Natural killer cell (primary cell): ENCODE measurements around the gene DPYSL3. TPM values are rescaled to one million over a fixed set of nuclear protein-coding genes. Genes with fewer than 3 reads are reported as not detected.

Experiments used
- ATAC-seq, 3 donors: fragments of 150-1000 bp in 2 of 3; fragments of 200-7000 bp in 1 of 3; cut with Tn5 transposase; 1 replicate in 1 of 3; 2 replicates in 2 of 3; pipeline ENCODE4 v1.10.0; 2021; ENCODE audit warnings: mild to moderate bottlenecking in 2 of 3, moderate library complexity in 2 of 3
- DNase-seq, 2 donors: peaks; one replicate each; pipeline versions ENCODE4 v3.0.0 to v3.0.0-alpha.2; 2013 to 2021; ENCODE audit warnings: mixed read lengths in 1 of 2
- H3K27ac ChIP-seq: one replicate; pipeline ENCODE4 v1.5.1; 2013; ENCODE audit warnings: mild to moderate bottlenecking, low read length
- H3K27me3 ChIP-seq: one replicate; pipeline ENCODE4 v1.6.1; 2013; ENCODE audit warnings: low read length; ENCODE audit not compliant: control insufficient read depth, insufficient read depth
- H3K36me3 ChIP-seq: one replicate; pipeline ENCODE4 v1.6.1; 2013; ENCODE audit warnings: low read length; ENCODE audit not compliant: control insufficient read depth, insufficient read depth
- H3K4me1 ChIP-seq: one replicate; pipeline ENCODE4 v1.6.1; 2013; ENCODE audit warnings: low read length; ENCODE audit not compliant: control insufficient read depth, insufficient read depth
- H3K4me3 ChIP-seq: one replicate; pipeline ENCODE4 v1.5.1; 2013; ENCODE audit warnings: low read length
- H3K9me3 ChIP-seq: one replicate; pipeline ENCODE4 v1.6.1; 2013; ENCODE audit warnings: low read length; ENCODE audit not compliant: control insufficient read depth, insufficient read depth
- H3K27ac Mint-ChIP-seq, 2 donors: one replicate each; pipeline ENCODE4 v1.8.0; 2022; ENCODE audit warnings: mild to moderate bottlenecking in 2 of 2, mixed read lengths in 2 of 2, moderate library complexity in 1 of 2
- H3K27me3 Mint-ChIP-seq, 2 donors: one replicate each; pipeline ENCODE4 v1.8.0; 2022; ENCODE audit warnings: low read depth in 2 of 2, mixed read lengths in 2 of 2
- H3K36me3 Mint-ChIP-seq: one replicate; pipeline ENCODE4 v1.8.0; 2022; ENCODE audit warnings: mixed read lengths
- H3K4me1 Mint-ChIP-seq, 2 donors: one replicate each; pipeline ENCODE4 v1.8.0; 2022; ENCODE audit warnings: mixed read lengths in 2 of 2
- H3K4me3 Mint-ChIP-seq: one replicate; pipeline ENCODE4 v1.8.0; 2022; ENCODE audit warnings: mild to moderate bottlenecking, moderate library complexity, mixed read lengths
- H3K9me3 Mint-ChIP-seq, 2 donors: one replicate each; pipeline ENCODE4 v1.8.0; 2022; ENCODE audit warnings: mixed read lengths in 2 of 2
- CTCF ChIP-seq: fragments of 200-600 bp; IDR thresholded peaks from one replicate; pipeline ENCODE4 v1.8.0; 2022; ENCODE audit warnings: antibody characterized with exemption
- WGBS: methylation state at CpG from one replicate; pipeline ENCODE4 v1.1.7; 2013; ENCODE audit warnings: missing lambda C conversion rate; ENCODE audit not compliant: insufficient coverage; 5-methylcytosine and 5-hydroxymethylcytosine counted together
- intact Hi-C: fragments of 100-400 bp; cut with micrococcal nuclease; formaldehyde crosslinking; loops from one replicate; pipeline ENCODE4 v1.14.2; 2022
- total RNA-seq, 4 donors: library from RNA; stranded (reverse); fragments of 120-200 nt in 1 of 4; gene quantifications; one replicate each; pipeline versions ENCODE4 v1.2.3 to v1.2.4, GENCODE V29; 2013 to 2022

DPYSL3 gene
- total RNA-seq, 3 donors from 2014 or later (not counting 1 experiment from before 2014, with no cell fraction given), result not detected

- H3K4me3 ChIP-seq, result no peak overlapping the region
- Mint-ChIP-seq H3K27ac (no peak overlapping the region), H3K27me3 (peaks cover 17% of the 10 kb centered on the region in 2 donors), H3K4me3 (no peak overlapping the region), H3K36me3 (no peaks in the 10 kb centered on the region), H3K9me3 (peaks cover 0 to 2% of the 10 kb centered on the region in 2 donors), H3K4me1 (no peaks in the 10 kb centered on the region)
- no peaks in the 10 kb centered on the region for H3K9me3 ChIP-seq
- no peak for DNase-seq
- H3K4me1 ChIP-seq, result no peaks in the 10 kb centered on the region
- intact Hi-C loops, result no loop called here
- H3K27me3 ChIP-seq, result no peaks in the 10 kb centered on the region
- TF ChIP-seq CTCF, result no peak
- no peaks in the 10 kb centered on the region for H3K36me3 ChIP-seq
- no peak overlapping the region for H3K27ac ChIP-seq
- 92% methylated on average over 5 of the region's 5 CpGs for WGBS
- ATAC-seq, result no peak
Measured at GRCh38 chr5:147417135-147417813, 92.6 kb downstream of the DPYSL3 start.

GRCh38 chr5:147415651-147416050 lies 94.2 kb downstream of the DPYSL3 start:
- TF ChIP-seq CTCF, result no peak

GRCh38 chr5:147413266-147413665 lies 96.6 kb downstream of the DPYSL3 start:
- 68% methylated on average over 3 of the region's 3 CpGs for WGBS
- Histone ChIP-seq H3K4me1 (no peaks in the 10 kb centered on the region), H3K27ac (no peak overlapping the region), H3K27me3 (no peaks in the 10 kb centered on the region), H3K4me3 (no peak overlapping the region), H3K36me3 (no peaks in the 10 kb centered on the region), H3K9me3 (no peaks in the 10 kb centered on the region)
- H3K27ac Mint-ChIP-seq, result no peak overlapping the region
- ATAC-seq (no peak), DNase-seq (no peak)
- TF ChIP-seq CTCF, result no peak
- intact Hi-C loops, result no loop called here
- H3K4me1 Mint-ChIP-seq, result no peaks in the 10 kb centered on the region
- no peak overlapping the region for H3K4me3 Mint-ChIP-seq
- no peaks in the 10 kb centered on the region for H3K9me3 Mint-ChIP-seq
- H3K27me3 Mint-ChIP-seq, result peaks cover 14 to 16% of the 10 kb centered on the region in 2 donors
- no peaks in the 10 kb centered on the region for H3K36me3 Mint-ChIP-seq

More at GRCh38 chr5:147415651-147416050, 94.2 kb downstream of the DPYSL3 start:
- Mint-ChIP-seq H3K9me3 (peaks cover 0 to under 1% of the 10 kb centered on the region in 2 donors), H3K27me3 (peaks cover 17 to 18% of the 10 kb centered on the region in 2 donors), H3K4me1 (no peaks in the 10 kb centered on the region), H3K4me3 (no peak overlapping the region), H3K36me3 (no peaks in the 10 kb centered on the region), H3K27ac (no peak overlapping the region)
- H3K4me3 ChIP-seq, result no peak overlapping the region
- H3K36me3 ChIP-seq, result no peaks in the 10 kb centered on the region
- H3K27ac ChIP-seq, result no peak overlapping the region
- H3K9me3 ChIP-seq, result no peaks in the 10 kb centered on the region
- ATAC-seq (no peak), DNase-seq (no peak)
- 89% methylated on average over 3 of the region's 3 CpGs for WGBS
- no peaks in the 10 kb centered on the region for H3K4me1 ChIP-seq
- H3K27me3 ChIP-seq, result no peaks in the 10 kb centered on the region
- intact Hi-C loops, result no loop called here

- Mint-ChIP-seq H3K9me3 (no peaks in the 10 kb centered on the region), H3K27me3 (peaks cover 10% of the 10 kb centered on the region in 2 donors), H3K4me1 (no peaks in the 10 kb centered on the region), H3K36me3 (no peaks in the 10 kb centered on the region), H3K4me3 (no peak overlapping the region), H3K27ac (no peak overlapping the region)
- 84% methylated on average over 2 of the region's 2 CpGs for WGBS
- no peak overlapping the region for H3K27ac ChIP-seq
- H3K27me3 ChIP-seq, result no peaks in the 10 kb centered on the region
- ATAC-seq (no peak), DNase-seq (no peak)
- intact Hi-C loops, result no loop called here
- no peaks in the 10 kb centered on the region for H3K4me1 ChIP-seq
- no peaks in the 10 kb centered on the region for H3K9me3 ChIP-seq
- TF ChIP-seq CTCF, result no peak
- no peak overlapping the region for H3K4me3 ChIP-seq
- no peaks in the 10 kb centered on the region for H3K36me3 ChIP-seq
Measured at GRCh38 chr5:147412561-147412960, 97.3 kb downstream of the DPYSL3 start.
